Measurements from ENCODE around the gene ZNF774.
"Not testable (repeated sequence)": the region's sequence is repeated elsewhere in the genome, so short reads cannot be mapped to it uniquely, and the experiment has no call there.

ZNF774 gene

GRCh38 chr15:90352107-90352893 is at the start of gene ZNF774:
TSS of gene ZNF774 (plus strand) at chr15:90352284. CDS start at chr15:90354661, 2,377 bp downstream.
- no peak for DNase-seq

GRCh38 chr15:90305355-90305754 is 46.7 kb upstream of the ZNF774 start:
- not testable (repeated sequence) for DNase-seq

GRCh38 chr15:90305932-90306331 is 46.2 kb upstream of the ZNF774 start:
- DNase-seq: no peak

GRCh38 chr15:90306560-90306959 is 45.5 kb upstream of the ZNF774 start:
- DNase-seq: no peak

- DNase-seq: no peak
These were observed 44.4 kb upstream of the ZNF774 start for GRCh38 chr15:90307661-90308060.

GRCh38 chr15:90309020-90309419 is 43.1 kb upstream of the ZNF774 start:
- DNase-seq: no peak

GRCh38 chr15:90315278-90315982 is 36.7 kb upstream of the ZNF774 start:
- DNase-seq: no peak

GRCh38 chr15:90316139-90316538 is 35.9 kb upstream of the ZNF774 start:
- DNase-seq: no peak

GRCh38 chr15:90318591-90318990 is 33.5 kb upstream of the ZNF774 start:
- DNase-seq: no peak

- no peak for DNase-seq
These were observed 31.8 kb upstream of the ZNF774 start for GRCh38 chr15:90320062-90320884.

- no peak for DNase-seq
These were observed 31.2 kb upstream of the ZNF774 start for GRCh38 chr15:90320885-90321278.

GRCh38 chr15:90322538-90322937 is 29.5 kb upstream of the ZNF774 start:
- no peak for DNase-seq

GRCh38 chr15:90325726-90326125 is 26.4 kb upstream of the ZNF774 start:
- no peak for DNase-seq

GRCh38 chr15:90326441-90326840 is 25.6 kb upstream of the ZNF774 start:
- DNase-seq: no peak

GRCh38 chr15:90327311-90327710 is 24.8 kb upstream of the ZNF774 start:
- DNase-seq: no peak

GRCh38 chr15:90334304-90334731 is 17.8 kb upstream of the ZNF774 start:
- DNase-seq: no peak

GRCh38 chr15:90336705-90337141 is 15.4 kb upstream of the ZNF774 start:
- DNase-seq: no peak

- no peak for DNase-seq
These were observed 14.8 kb upstream of the ZNF774 start for GRCh38 chr15:90337256-90337655.

- DNase-seq: no peak
These were observed 13.6 kb upstream of the ZNF774 start for GRCh38 chr15:90338532-90338931.

- DNase-seq: no peak
These were observed 11.7 kb upstream of the ZNF774 start for GRCh38 chr15:90340345-90340744.

GRCh38 chr15:90343302-90343790 is 8.7 kb upstream of the ZNF774 start:
- no peak for DNase-seq

GRCh38 chr15:90344662-90345061 is 7.4 kb upstream of the ZNF774 start:
- DNase-seq: no peak

- no peak for DNase-seq
These were observed 6.2 kb upstream of the ZNF774 start for GRCh38 chr15:90345857-90346256.
